OCI-LY1 (cell line): ENCODE measurements around the gene TRPM3.

Experiments used
- H2AFZ ChIP-seq: fragments of 200-600 bp; sonication (generic), shearing (Covaris generic); 2 replicates; pipeline ENCODE4 v1.6.0; 2014; ENCODE audit warnings: antibody characterized with exemption, mild to moderate bottlenecking, low read length
- H3F3A ChIP-seq: fragments of 200-600 bp; sonication (generic), shearing (Covaris generic); 2 replicates; pipeline ENCODE4 v1.6.0; 2014; ENCODE audit warnings: mild to moderate bottlenecking, antibody characterized with exemption, low read length, moderate library complexity; ENCODE audit not compliant: insufficient read depth
- H3K27ac ChIP-seq: fragments of 200-600 bp; sonication (generic); 2 replicates; pipeline ENCODE4 v1.5.1; 2014; ENCODE audit warnings: low read length, mixed run types, mild to moderate bottlenecking, low read depth; ENCODE audit not compliant: poor library complexity, severe bottlenecking
- H3K27me3 ChIP-seq: fragments of 200-600 bp; sonication (generic); 2 replicates; pipeline ENCODE4 v1.6.0; 2014; ENCODE audit warnings: antibody characterized with exemption, mild to moderate bottlenecking, low read length, moderate library complexity; ENCODE audit not compliant: insufficient read depth
- H3K36me3 ChIP-seq: fragments of 200-600 bp; sonication (generic); 2 replicates; pipeline ENCODE4 v1.6.1; 2014; ENCODE audit warnings: mild to moderate bottlenecking, antibody characterized with exemption, low read length, moderate library complexity, mixed read lengths; ENCODE audit not compliant: insufficient read depth
- H3K4me1 ChIP-seq: fragments of 200-600 bp; sonication (generic); 2 replicates; pipeline ENCODE4 v1.5.1; 2014; ENCODE audit warnings: mild to moderate bottlenecking, low read length, moderate library complexity; ENCODE audit not compliant: insufficient read depth, severe bottlenecking
- H3K4me2 ChIP-seq: fragments of 200-600 bp; sonication (generic), shearing (Covaris generic); 2 replicates; pipeline ENCODE4 v1.6.1; 2014; ENCODE audit warnings: low read length
- H3K4me3 ChIP-seq: fragments of 200-600 bp; sonication (generic); 2 replicates; pipeline ENCODE4 v1.5.1; 2014; ENCODE audit warnings: low read length, low read depth, mild to moderate bottlenecking, mixed read lengths; ENCODE audit not compliant: poor library complexity, severe bottlenecking
- H3K79me2 ChIP-seq: fragments of 200-600 bp; shearing (Covaris generic); 2 replicates; pipeline ENCODE4 v1.6.1; 2016; ENCODE audit warnings: mixed run types, low read length, mixed read lengths; ENCODE audit not compliant: insufficient read depth
- H3K9ac ChIP-seq: fragments of 200-600 bp; sonication (generic), shearing (Covaris generic); 2 replicates; pipeline ENCODE4 v1.6.1; 2014; ENCODE audit warnings: mild to moderate bottlenecking, low read length, mixed read lengths
- H3K9me2 ChIP-seq: fragments of 200-600 bp; sonication (generic), shearing (Covaris generic); 2 replicates; pipeline ENCODE4 v1.6.1; 2014; ENCODE audit warnings: low read depth, mild to moderate bottlenecking, low read length, mixed read lengths
- H3K9me3 ChIP-seq: fragments of 200-600 bp; shearing (Covaris generic); 2 replicates; pipeline ENCODE4 v1.6.1; 2014; ENCODE audit warnings: low read length, mixed read lengths
- H4K20me1 ChIP-seq: fragments of 200-600 bp; sonication (generic), shearing (Covaris generic); 2 replicates; pipeline ENCODE4 v1.6.0; 2016; ENCODE audit warnings: mild to moderate bottlenecking, low read length; ENCODE audit not compliant: insufficient read depth
- EZH2 ChIP-seq: fragments of 200-600 bp; sonication (generic), shearing (Covaris generic); IDR thresholded peaks from 2 replicates; pipeline ENCODE4 v1.8.0; 2017; ENCODE audit warnings: borderline replicate concordance, mixed run types, mild to moderate bottlenecking, antibody characterized with exemption, low read length, moderate library complexity, mixed read lengths
- TF ChIP-seq, protein P1 (sequence below): fragments of 200-600 bp; sonication (generic), shearing (Covaris generic); IDR thresholded peaks from 2 replicates; pipeline ENCODE4 v1.5.1; 2017; ENCODE audit warnings: mild to moderate bottlenecking, antibody characterized with exemption, low read length, moderate library complexity, mixed read lengths

Gene TRPM3

DNA sequence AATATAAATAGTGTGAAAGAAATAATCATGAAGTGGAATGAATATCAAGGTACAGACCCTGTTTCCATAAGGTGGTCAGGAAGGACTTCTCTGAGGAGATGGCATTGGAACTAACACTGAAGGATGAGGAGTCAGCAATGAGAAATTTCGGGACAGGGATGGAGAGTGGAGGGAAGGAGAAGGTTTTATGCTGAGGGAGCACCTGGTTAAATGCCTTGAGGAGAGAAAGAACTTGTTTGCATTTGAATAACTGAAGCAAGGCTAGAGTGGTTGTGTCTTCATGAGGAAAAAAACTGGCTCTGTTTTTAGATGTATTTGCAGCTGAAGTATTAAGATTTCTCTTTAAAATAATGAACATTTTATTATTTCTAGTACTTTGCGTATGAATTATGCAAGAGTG, 180.8 kb downstream of the TRPM3 start:
- H3K9me2 ChIP-seq, result no peaks in the 10 kb centered on the region
- no peaks in the 10 kb centered on the region for H3K27me3 ChIP-seq
- H3K4me3 ChIP-seq, result no peak overlapping the region
- no peaks in the 10 kb centered on the region for H3K36me3 ChIP-seq
- H2AFZ ChIP-seq, result no peak overlapping the region
- H4K20me1 ChIP-seq, result no peaks in the 10 kb centered on the region
- no peaks in the 10 kb centered on the region for H3K9me3 ChIP-seq
- H3F3A ChIP-seq, result no peaks in the 10 kb centered on the region
- H3K4me1 ChIP-seq, result no peaks in the 10 kb centered on the region
- no peak overlapping the region for H3K27ac ChIP-seq
- no peak overlapping the region for H3K4me2 ChIP-seq
- TF ChIP-seq, protein P1, sequence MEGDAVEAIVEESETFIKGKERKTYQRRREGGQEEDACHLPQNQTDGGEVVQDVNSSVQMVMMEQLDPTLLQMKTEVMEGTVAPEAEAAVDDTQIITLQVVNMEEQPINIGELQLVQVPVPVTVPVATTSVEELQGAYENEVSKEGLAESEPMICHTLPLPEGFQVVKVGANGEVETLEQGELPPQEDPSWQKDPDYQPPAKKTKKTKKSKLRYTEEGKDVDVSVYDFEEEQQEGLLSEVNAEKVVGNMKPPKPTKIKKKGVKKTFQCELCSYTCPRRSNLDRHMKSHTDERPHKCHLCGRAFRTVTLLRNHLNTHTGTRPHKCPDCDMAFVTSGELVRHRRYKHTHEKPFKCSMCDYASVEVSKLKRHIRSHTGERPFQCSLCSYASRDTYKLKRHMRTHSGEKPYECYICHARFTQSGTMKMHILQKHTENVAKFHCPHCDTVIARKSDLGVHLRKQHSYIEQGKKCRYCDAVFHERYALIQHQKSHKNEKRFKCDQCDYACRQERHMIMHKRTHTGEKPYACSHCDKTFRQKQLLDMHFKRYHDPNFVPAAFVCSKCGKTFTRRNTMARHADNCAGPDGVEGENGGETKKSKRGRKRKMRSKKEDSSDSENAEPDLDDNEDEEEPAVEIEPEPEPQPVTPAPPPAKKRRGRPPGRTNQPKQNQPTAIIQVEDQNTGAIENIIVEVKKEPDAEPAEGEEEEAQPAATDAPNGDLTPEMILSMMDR, result no peak
- no peak for TF ChIP-seq EZH2
- no peak overlapping the region for H3K9ac ChIP-seq
- no peaks in the 10 kb centered on the region for H3K79me2 ChIP-seq

DNA sequence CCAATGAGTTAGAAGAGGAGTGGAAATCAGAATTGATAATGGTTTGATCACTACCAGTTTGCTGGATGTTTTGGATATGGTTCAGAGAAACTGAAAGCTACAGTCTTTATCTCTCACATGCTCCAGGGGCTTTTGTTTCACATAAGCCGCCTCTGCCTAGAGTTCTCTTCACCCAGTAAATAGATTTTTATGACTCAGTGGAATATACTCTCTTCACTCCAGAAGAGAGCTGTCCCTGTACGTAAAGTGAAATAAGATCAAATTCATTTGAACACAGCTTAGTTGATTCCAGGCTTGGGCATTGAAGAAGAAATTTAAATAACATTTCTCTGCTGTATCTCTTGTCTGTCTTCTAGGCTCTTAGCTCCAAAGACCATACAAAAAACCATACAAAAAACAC, 184.9 kb downstream of the TRPM3 start:
- TF ChIP-seq, protein P1, result no peak
- TF ChIP-seq EZH2, result no peak
- H3K9ac ChIP-seq, result no peak overlapping the region
- no peaks in the 10 kb centered on the region for H3K9me3 ChIP-seq
- H3K4me2 ChIP-seq, result no peak overlapping the region
- no peak overlapping the region for H3K27ac ChIP-seq
- H3F3A ChIP-seq, result no peaks in the 10 kb centered on the region
- H3K4me3 ChIP-seq, result no peak overlapping the region
- no peak overlapping the region for H2AFZ ChIP-seq
- H4K20me1 ChIP-seq, result no peaks in the 10 kb centered on the region
- no peaks in the 10 kb centered on the region for H3K4me1 ChIP-seq
- no peaks in the 10 kb centered on the region for H3K9me2 ChIP-seq
- no peaks in the 10 kb centered on the region for H3K36me3 ChIP-seq
- H3K79me2 ChIP-seq, result no peaks in the 10 kb centered on the region
- H3K27me3 ChIP-seq, result no peaks in the 10 kb centered on the region

DNA sequence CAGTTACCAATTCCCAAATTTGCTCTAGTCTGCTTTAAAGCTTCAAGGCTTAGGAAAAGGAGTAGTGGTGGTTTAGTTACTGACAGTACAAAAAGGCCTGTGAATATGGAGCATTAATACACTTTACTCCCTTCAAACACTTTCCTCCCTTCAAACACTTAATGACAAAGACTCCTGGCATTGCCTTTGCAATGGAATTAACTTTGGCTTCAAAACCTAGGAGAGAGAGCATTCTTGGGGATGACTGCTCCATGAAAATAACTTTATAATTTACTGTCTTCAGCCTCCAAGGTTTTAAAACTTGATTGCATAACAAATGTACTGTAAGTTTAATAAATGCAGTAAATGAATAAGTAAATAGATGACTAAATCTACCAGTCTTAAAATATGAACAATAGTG, 185.6 kb downstream of the TRPM3 start:
- H3K4me3 ChIP-seq, result no peak overlapping the region
- H3K36me3 ChIP-seq, result no peaks in the 10 kb centered on the region
- H3K9me3 ChIP-seq, result no peaks in the 10 kb centered on the region
- H4K20me1 ChIP-seq, result no peaks in the 10 kb centered on the region
- H2AFZ ChIP-seq, result no peak overlapping the region
- H3K9ac ChIP-seq, result no peak overlapping the region
- no peaks in the 10 kb centered on the region for H3F3A ChIP-seq
- H3K9me2 ChIP-seq, result no peaks in the 10 kb centered on the region
- H3K27me3 ChIP-seq, result no peaks in the 10 kb centered on the region
- H3K79me2 ChIP-seq, result no peaks in the 10 kb centered on the region
- H3K27ac ChIP-seq, result no peak overlapping the region
- TF ChIP-seq EZH2, result no peak
- TF ChIP-seq, protein P1, result no peak
- no peak overlapping the region for H3K4me2 ChIP-seq
- H3K4me1 ChIP-seq, result no peaks in the 10 kb centered on the region
